Activated naive CD4-positive, alpha-beta T cell treated with anti-CD3 and anti-CD28 coated beads for 36 hours (primary cell): ENCODE data around the gene CLEC18C. TPM values are rescaled to one million over a fixed set of nuclear protein-coding genes. Genes with fewer than 3 reads are reported as not detected.
"Not testable (repeated sequence)": the region's sequence is repeated elsewhere in the genome, so short reads cannot be mapped to it uniquely, and the experiment has no call there.

ENCODE experiments used
- CTCF ChIA-PET: fragments of 350-600 bp; sonication (Branson Sonifier 250); formaldehyde crosslinking; loops from one replicate; lab custom pipeline; 2021; ENCODE audit warnings: antibody characterized with exemption; lab: Charles Lee
- DNase-seq: peaks from one replicate; pipeline ENCODE4 v3.0.0-alpha.2; 2020
- H3K27ac Mint-ChIP-seq: one replicate; pipeline ENCODE4 v1.8.0; 2021; ENCODE audit warnings: mild to moderate bottlenecking, mixed read lengths
- H3K27me3 Mint-ChIP-seq: one replicate; pipeline ENCODE4 v1.8.0; 2021; ENCODE audit warnings: low read depth, mixed read lengths
- H3K36me3 Mint-ChIP-seq: one replicate; pipeline ENCODE4 v1.8.0; 2021; ENCODE audit warnings: low read depth, mixed read lengths
- H3K4me1 Mint-ChIP-seq: one replicate; pipeline ENCODE4 v1.8.0; 2021; ENCODE audit warnings: low read depth, mixed read lengths
- H3K4me3 Mint-ChIP-seq: one replicate; pipeline ENCODE4 v1.8.0; 2021; ENCODE audit warnings: mild to moderate bottlenecking, moderate library complexity, mixed read lengths
- H3K9me3 Mint-ChIP-seq: one replicate; pipeline ENCODE4 v1.8.0; 2021; ENCODE audit warnings: mixed read lengths
- intact Hi-C: fragments of 100-400 bp; cut with micrococcal nuclease; formaldehyde crosslinking; loops from one replicate; pipeline ENCODE4 v1.15.1; 2023
- total RNA-seq, 2 experiments: library from RNA; stranded (reverse); gene quantifications; one replicate each; pipeline ENCODE4 v1.2.3, GENCODE V29; 2021

Gene CLEC18C
- total RNA-seq, 2 experiments from 2014 or later, result 0.27 to 0.31 TPM

DNA sequence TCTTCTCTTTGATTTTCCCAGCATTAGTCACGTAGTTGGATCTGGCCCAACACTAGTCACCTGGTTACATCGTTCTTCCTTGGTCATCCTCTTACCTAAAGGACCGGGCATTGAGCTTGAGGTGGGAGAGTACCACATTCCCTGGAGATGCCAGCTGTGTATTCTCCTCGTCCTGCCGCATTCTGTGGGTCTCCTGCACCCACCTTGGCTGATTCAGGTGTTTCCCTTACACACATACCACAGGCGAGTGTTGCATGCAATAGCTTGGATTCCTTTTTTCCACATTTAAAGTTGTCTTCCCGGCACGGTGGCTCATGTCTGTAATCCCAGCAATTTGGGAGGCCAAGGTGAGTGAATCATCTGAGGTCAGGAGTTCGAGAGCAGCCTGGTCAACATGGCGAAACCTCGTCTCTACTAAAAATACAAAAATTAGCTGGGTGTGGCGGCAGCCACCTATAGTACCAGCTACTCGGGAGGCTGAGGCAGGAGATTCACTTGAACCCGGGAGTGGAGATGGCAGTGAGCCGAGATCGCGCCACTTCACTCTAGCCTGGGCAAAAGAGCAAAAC, 21.6 kb upstream of the CLEC18C start:
- no peak for DNase-seq
- Mint-ChIP-seq H3K4me3 (no peak overlapping the region), H3K27me3 (no peaks in the 10 kb centered on the region), H3K27ac (no peak overlapping the region), H3K9me3 (no peaks in the 10 kb centered on the region), H3K4me1 (no peaks in the 10 kb centered on the region), H3K36me3 (peaks cover 28% of the 10 kb centered on the region)
- CTCF ChIA-PET, result interaction anchor here (1.2 kb wide), 1 partner anchor 13 kb away, joined by 3 read pairs; no protein-coding TSS in a partner anchor
- intact Hi-C loops, result no loop called here

GRCh38 chr16:70152578-70153302, 20.8 kb upstream of the CLEC18C start:
- intact Hi-C loops, result no loop called here
- CTCF ChIA-PET, result interaction anchor here (0.7 to 1.2 kb wide), 2 partner anchors 12 to 500 kb away, joined by 3 to 6 read pairs; no protein-coding TSS in a partner anchor
- no peak overlapping the region for H3K27ac Mint-ChIP-seq
- H3K36me3 Mint-ChIP-seq, result peaks cover 30% of the 10 kb centered on the region
- H3K27me3 Mint-ChIP-seq, result no peaks in the 10 kb centered on the region
- H3K4me3 Mint-ChIP-seq, result no peak overlapping the region
- H3K4me1 Mint-ChIP-seq, result no peaks in the 10 kb centered on the region
- H3K9me3 Mint-ChIP-seq, result no peaks in the 10 kb centered on the region
- DNase-seq, result no peak

DNA sequence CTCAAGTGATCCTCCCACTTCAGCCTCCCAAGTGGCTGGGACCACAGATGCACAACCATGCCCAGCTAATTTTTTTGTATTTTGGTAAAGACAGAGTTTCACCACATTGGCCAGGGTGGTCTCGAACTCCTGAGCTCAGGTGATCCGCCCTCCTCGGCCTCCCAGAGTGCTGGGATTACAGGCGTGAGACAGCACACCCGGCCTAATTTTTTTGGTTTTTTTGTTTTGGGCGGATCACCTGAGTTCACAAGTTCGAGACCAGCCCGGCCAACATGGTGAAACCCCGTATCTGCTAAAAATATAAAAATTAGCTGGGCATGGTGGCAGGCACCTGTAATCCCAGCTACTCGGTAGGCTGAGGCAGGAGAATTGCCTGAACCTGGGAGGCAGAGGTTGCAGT, 18.9 kb upstream of the CLEC18C start:
- H3K9me3 Mint-ChIP-seq, DNase-seq, H3K4me1 Mint-ChIP-seq, H3K4me3 Mint-ChIP-seq, H3K27me3 Mint-ChIP-seq, H3K27ac Mint-ChIP-seq, intact Hi-C loops: not testable (repeated sequence)
- CTCF ChIA-PET, result interaction anchor here (0.7 to 1.6 kb wide), 3 partner anchors 10 to 224 kb away, joined by 3 read pairs; partner anchors contain the start of gene EXOSC6
- peaks cover 26% of the 10 kb centered on the region for H3K36me3 Mint-ChIP-seq

GRCh38 chr16:70156207-70156978, 17.2 kb upstream of the CLEC18C start:
- CTCF ChIA-PET, result no interaction called here
- H3K27me3 Mint-ChIP-seq, result no peaks in the 10 kb centered on the region
- H3K4me1 Mint-ChIP-seq, result no peaks in the 10 kb centered on the region
- intact Hi-C loops, result no loop called here
- H3K4me3 Mint-ChIP-seq, result no peak overlapping the region
- H3K9me3 Mint-ChIP-seq, result no peaks in the 10 kb centered on the region
- peak overlapping the region; percentile 9 for H3K27ac Mint-ChIP-seq
- DNase-seq, result no peak
- peaks cover 21% of the 10 kb centered on the region for H3K36me3 Mint-ChIP-seq

GRCh38 chr16:70157105-70157476, 16.5 kb upstream of the CLEC18C start:
- DNase-seq, result no peak
- Mint-ChIP-seq H3K4me1 (no peaks in the 10 kb centered on the region), H3K4me3 (no peak overlapping the region), H3K27ac (no peak overlapping the region), H3K27me3 (no peaks in the 10 kb centered on the region), H3K36me3 (peaks cover 18% of the 10 kb centered on the region), H3K9me3 (no peaks in the 10 kb centered on the region)
- intact Hi-C loops, result no loop called here
- CTCF ChIA-PET, result no interaction called here

DNA sequence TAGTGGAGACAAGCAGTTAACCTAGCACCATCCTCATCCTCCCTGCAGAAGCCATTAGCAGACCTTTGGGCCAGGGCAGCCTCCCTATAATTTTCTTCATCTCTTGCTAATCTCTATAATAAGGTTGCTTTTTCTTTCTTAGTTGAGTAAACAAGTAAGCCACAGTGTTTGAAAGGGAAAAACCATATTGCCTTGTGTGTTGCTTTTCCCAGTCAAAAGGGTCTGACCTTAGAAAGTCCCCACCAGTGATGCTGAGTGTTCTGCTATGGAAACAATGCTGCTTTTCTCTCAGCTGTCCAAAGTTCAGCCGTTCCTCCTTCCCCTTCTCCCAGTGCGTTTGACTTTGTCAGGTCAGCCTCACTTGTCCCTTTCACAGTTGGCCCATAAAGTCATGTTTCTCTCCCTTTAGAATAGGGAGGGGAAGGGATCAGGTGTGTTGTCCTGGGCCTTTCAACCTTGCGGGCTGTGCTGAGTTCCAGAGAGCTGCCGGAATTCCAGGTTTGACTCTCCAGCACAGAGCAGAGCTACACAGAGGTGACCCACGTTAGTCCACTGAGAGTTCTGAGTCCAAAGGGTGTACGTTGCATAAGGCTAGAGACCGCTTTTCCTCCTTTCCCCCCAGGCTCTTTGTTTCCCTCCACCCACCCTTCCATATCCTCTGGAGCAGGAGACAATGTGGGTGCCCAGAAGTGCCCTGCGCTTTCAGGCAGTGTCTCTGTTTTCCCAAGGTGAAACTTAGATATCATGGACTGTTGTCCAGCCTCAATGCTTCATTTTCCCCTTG, 15.9 kb upstream of the CLEC18C start:
- no peaks in the 10 kb centered on the region for H3K27me3 Mint-ChIP-seq
- H3K36me3 Mint-ChIP-seq, result peaks cover 17% of the 10 kb centered on the region
- intact Hi-C loops, result no loop called here
- H3K9me3 Mint-ChIP-seq, result no peaks in the 10 kb centered on the region
- CTCF ChIA-PET, result interaction anchor here (1.3 kb wide), 1 partner anchor 94 kb away, joined by 5 read pairs; the partner anchor contains the start of gene EXOSC6
- no peak for DNase-seq
- H3K4me3 Mint-ChIP-seq, result no peak overlapping the region
- H3K27ac Mint-ChIP-seq, result no peak overlapping the region
- H3K4me1 Mint-ChIP-seq, result no peaks in the 10 kb centered on the region

GRCh38 chr16:70158261-70158939, 15.2 kb upstream of the CLEC18C start:
- Mint-ChIP-seq H3K4me1 (no peaks in the 10 kb centered on the region), H3K9me3 (no peaks in the 10 kb centered on the region), H3K27me3 (no peaks in the 10 kb centered on the region), H3K27ac (no peak overlapping the region), H3K4me3 (no peak overlapping the region), H3K36me3 (peaks cover 15% of the 10 kb centered on the region)
- no peak for DNase-seq
- intact Hi-C loops, result no loop called here
- CTCF ChIA-PET, result interaction anchor here (1.2 to 1.3 kb wide), 2 partner anchors 94 to 495 kb away, joined by 3 to 5 read pairs; partner anchors contain the start of gene EXOSC6

DNA sequence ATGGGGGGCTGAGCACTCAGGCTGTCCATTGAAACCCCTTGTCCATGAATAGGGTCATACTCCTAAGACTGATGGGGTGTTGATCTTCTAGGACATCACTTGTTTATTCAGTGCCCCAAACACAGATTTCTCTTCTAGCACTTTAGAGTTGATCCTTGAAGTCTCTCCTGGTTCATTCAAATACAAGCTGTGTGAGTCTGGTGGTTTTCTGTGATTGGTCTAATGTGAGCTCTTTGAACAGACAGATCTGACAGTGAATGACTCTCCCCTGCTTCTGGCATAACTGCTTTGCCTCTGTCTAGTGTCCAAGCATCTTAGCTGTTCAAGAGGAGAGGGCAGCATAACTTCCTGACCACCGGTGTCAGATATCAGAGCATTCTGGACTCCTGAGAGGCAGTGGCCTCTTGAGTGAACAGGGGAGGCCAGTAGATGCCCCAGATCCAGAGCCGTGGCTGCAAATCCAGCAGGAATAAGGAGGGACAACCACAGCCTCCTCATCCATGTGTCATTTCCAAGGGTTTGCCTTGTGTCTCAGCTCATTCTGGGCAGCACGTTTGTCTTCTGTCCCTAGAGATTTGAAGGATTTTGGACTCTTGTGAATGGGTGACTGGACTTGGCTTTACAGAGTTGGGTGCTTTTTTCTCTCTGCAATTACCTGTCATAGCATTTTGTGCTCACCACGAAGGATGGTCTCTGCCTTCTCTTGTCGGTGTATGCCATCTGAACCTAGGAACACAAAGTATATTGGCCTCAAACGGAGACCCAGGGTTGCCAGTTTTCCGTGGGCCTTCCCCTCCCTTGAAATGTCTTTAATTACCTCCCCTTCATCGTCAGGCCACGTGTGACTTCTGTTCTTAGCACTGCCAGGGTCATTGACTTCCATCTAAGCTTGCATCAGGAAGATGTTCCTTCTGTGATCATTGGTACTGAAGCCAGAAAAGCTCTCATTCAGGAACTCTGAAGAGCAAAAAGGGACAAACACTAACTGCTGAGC, 13.9 kb upstream of the CLEC18C start:
- intact Hi-C loops, result loop anchor here (10.0 kb wide), 2 partner anchors 495 to 615 kb away; no protein-coding TSS in a partner anchor
- CTCF ChIA-PET, result interaction anchor here (0.6 to 1.3 kb wide), 3 partner anchors 92 to 1810 kb away, joined by 3 to 5 read pairs (median 4); partner anchors contain the start of gene EXOSC6
- no peak overlapping the region for H3K4me3 Mint-ChIP-seq
- peaks cover 12% of the 10 kb centered on the region for H3K36me3 Mint-ChIP-seq
- no peak for DNase-seq
- H3K27me3 Mint-ChIP-seq, result no peaks in the 10 kb centered on the region
- no peaks in the 10 kb centered on the region for H3K4me1 Mint-ChIP-seq
- H3K27ac Mint-ChIP-seq, result no peak overlapping the region
- no peaks in the 10 kb centered on the region for H3K9me3 Mint-ChIP-seq

- H3K27me3 Mint-ChIP-seq, result no peaks in the 10 kb centered on the region
- intact Hi-C loops, result loop anchor here (10.0 kb wide), 2 partner anchors 494 to 614 kb away; no protein-coding TSS in a partner anchor
Observed at GRCh38 chr16:70160388-70160787, 13.2 kb upstream of the CLEC18C start.

GRCh38 chr16:70160821-70161220, 12.8 kb upstream of the CLEC18C start:
- DNase-seq, result no peak
- Mint-ChIP-seq H3K27me3 (no peaks in the 10 kb centered on the region), H3K4me3 (no peak overlapping the region), H3K4me1 (peaks cover 3% of the 10 kb centered on the region), H3K27ac (no peak overlapping the region), H3K36me3 (peaks cover 11% of the 10 kb centered on the region), H3K9me3 (no peaks in the 10 kb centered on the region)
- intact Hi-C loops, result loop anchor here (10.0 kb wide), 2 partner anchors 494 to 614 kb away; no protein-coding TSS in a partner anchor
- CTCF ChIA-PET, result interaction anchor here (0.8 kb wide), 1 partner anchor 494 kb away, joined by 4 read pairs; no protein-coding TSS in a partner anchor

More at GRCh38 chr16:70160388-70160787, 13.2 kb upstream of the CLEC18C start:
- Mint-ChIP-seq H3K36me3 (peaks cover 12% of the 10 kb centered on the region), H3K9me3 (no peaks in the 10 kb centered on the region), H3K27ac (no peak overlapping the region), H3K4me3 (no peak overlapping the region), H3K4me1 (peaks cover 3% of the 10 kb centered on the region)
- no peak for DNase-seq
- CTCF ChIA-PET, result interaction anchor here (0.8 kb wide), 1 partner anchor 494 kb away, joined by 4 read pairs; no protein-coding TSS in a partner anchor
